Fibroblast of villous mesenchyme (primary cell): ENCODE results near the gene GSAP. TPM values are rescaled to one million over a fixed set of nuclear protein-coding genes. Genes with fewer than 3 reads are reported as not detected.
A peak's percentile ranks its signal among the peaks of the same experiment; 100 is the strongest.

Experiments
- DNase-seq: peaks from one replicate; pipeline ENCODE4 v3.0.0-alpha.2; 2010; ENCODE audit warnings: low read depth
- H3K4me3 ChIP-seq: 2 replicates; pipeline ENCODE4 v1.5.1; 2011; ENCODE audit warnings: low read depth, mild to moderate bottlenecking, low read length
- total RNA-seq: library from RNA; depleted of rRNA; stranded (reverse); fragments of >200 nt; gene quantifications from 2 replicates; pipeline ENCODE4 v1.2.3, GENCODE V29; 2012
- TF ChIP-seq, protein P1 (sequence below): IDR thresholded peaks from 2 replicates; pipeline ENCODE4 v1.5.1; 2012; ENCODE audit warnings: low read depth, mild to moderate bottlenecking, low read length; ENCODE audit not compliant: insufficient read depth

GSAP gene
- total RNA-seq, 1 donor, result 13.8 TPM

DNA sequence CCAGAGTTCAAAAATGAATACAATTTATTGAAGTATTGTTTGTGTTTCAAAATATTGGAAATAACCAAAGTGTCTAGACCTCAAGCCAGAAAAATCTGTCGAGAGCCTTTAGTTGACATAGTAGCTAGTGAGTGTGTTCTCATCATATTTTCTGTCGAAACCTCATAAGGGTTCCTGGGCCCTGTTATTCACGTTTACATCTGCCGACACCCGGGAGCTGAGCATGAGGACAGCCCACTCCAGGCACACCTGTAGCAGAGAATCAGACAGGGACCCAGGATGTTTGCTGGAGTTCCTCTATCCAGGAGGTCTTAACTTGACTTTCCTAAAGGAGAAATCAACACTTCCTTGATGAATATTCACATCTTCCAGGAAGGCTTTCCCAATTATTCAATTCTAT is 144.4 kb downstream of the GSAP start:
- TF ChIP-seq, protein P1, sequence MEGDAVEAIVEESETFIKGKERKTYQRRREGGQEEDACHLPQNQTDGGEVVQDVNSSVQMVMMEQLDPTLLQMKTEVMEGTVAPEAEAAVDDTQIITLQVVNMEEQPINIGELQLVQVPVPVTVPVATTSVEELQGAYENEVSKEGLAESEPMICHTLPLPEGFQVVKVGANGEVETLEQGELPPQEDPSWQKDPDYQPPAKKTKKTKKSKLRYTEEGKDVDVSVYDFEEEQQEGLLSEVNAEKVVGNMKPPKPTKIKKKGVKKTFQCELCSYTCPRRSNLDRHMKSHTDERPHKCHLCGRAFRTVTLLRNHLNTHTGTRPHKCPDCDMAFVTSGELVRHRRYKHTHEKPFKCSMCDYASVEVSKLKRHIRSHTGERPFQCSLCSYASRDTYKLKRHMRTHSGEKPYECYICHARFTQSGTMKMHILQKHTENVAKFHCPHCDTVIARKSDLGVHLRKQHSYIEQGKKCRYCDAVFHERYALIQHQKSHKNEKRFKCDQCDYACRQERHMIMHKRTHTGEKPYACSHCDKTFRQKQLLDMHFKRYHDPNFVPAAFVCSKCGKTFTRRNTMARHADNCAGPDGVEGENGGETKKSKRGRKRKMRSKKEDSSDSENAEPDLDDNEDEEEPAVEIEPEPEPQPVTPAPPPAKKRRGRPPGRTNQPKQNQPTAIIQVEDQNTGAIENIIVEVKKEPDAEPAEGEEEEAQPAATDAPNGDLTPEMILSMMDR, result no peak
- no peak for DNase-seq
- no peak overlapping the region for H3K4me3 ChIP-seq

DNA sequence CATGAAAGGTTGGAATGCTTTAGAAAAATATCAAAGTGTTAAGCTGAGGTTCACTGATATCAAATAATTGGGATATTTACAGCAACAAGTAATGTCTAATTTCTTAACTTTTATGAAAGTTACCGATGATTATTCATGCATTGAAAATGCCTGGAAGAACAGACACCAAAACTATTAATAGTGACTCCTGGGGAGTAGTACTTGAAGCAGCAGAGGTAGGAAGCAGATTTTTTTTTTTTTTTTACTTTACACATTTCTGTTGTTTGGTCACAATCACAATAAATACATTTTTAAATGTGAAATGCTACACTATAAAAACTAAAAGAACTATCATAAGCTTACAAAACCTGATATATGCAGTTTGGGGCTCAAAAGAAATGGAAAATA is 146.1 kb downstream of the GSAP start:
- DNase-seq, result no peak
- TF ChIP-seq, protein P1, result no peak
- no peak overlapping the region for H3K4me3 ChIP-seq

DNA sequence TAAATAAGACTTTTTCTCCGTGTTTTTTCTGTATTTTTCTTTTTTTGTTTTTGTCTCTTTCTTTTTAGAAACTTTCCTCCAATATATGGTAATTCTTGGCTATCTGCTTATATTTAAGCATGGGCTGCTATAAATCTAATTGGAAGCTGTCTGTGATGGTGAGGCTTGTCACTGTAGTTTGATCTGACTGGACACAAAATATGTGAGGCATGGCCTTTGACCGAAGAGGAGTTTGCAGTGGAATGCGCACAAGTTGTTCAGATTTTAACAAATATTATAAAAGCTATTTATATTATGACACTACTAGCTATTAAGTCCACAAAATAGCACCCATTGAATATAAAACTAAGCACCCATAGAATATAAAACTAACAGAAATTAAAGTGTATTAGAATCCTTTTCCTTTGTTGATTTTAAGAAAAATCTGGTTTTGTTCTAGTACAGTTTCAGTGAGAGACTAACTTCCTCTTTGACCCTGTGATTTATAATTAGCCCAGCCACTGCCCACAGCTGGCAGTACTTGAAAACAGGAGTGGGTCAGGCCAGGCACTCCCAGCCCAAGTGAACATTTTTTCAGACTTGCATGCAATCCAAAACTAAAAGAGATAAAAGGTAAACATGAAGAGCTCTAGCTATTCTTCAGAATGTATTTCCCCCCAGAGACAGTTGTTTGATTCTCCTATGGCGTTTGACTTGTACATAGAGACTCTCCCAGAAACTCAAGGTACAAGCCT is 146.6 kb downstream of the GSAP start:
- peak; percentile 42 for DNase-seq
- no peak overlapping the region for H3K4me3 ChIP-seq
- TF ChIP-seq, protein P1, result no peak

DNA sequence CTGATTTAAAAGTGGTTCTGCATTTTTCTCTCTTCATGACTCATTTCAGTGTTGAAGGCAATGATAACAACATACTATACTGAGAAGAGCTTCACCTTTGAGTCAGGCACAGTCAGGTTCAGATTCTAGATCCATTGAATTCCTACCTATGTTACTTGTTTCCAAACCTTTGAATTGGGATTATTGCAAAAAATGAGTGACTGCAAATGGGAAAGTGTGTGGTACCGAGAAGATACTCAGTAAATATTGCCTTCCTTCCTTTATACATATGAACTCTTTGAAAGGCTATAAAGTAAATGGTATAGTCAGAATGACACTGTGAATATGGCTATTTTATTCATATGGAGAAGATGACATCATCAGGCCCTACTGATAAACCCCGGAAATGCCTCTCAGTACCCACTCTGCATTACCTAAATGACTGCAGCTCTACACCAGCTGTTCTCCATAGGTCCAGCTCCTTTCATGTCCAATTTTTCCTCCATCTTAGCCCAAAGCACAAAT is 149.8 kb downstream of the GSAP start:
- H3K4me3 ChIP-seq, result no peak overlapping the region
- DNase-seq, result no peak
- TF ChIP-seq, protein P1, result no peak

DNA sequence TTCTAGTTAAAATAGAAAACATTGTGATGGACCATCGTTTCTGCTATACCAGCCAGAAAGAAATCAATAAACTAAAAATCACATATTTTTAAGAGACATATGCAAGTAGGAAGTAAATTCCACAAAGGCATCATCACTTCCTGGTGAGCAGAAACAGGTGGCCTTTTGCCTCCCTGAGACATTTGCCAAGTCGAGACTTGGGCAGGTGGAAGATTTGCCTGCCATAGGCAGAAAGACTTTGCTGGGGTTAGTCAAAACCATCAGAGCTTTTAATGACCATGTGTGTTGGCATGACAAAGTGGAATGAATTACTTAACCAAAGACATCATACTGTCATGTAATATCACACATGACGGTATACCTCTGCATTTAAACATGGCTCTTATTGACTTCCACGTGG is 150.5 kb downstream of the GSAP start:
- no peak overlapping the region for H3K4me3 ChIP-seq
- TF ChIP-seq, protein P1, result no peak
- DNase-seq, result no peak

DNA sequence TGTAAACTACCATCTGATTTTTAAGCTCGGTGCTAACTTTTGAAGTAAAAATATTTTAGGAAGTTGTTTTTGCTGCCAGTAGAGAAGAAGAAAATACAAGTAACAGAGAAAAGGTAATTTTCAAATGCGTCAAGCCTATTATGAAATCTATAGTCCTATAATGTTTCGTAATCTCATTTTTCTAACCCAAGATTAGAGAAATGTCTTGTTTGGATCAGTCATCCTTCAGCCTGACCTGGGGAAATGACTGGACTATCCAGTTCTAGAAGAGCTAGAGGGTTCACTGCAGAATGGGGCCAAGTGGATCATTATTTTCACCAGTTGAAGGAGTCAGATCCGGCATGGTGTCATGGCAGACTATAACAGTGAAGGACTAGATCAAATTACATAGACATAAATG is 153.8 kb downstream of the GSAP start:
- DNase-seq, result no peak
- TF ChIP-seq, protein P1, result no peak
- H3K4me3 ChIP-seq, result no peak overlapping the region

Other genes with a start within 250 kb of the GSAP start
- gene FGL2, start 216.5 kb downstream of the GSAP start, total RNA-seq, result 0.86 and 0.97 TPM in 2 replicates
- gene PTPN12, start 120.9 kb upstream of the GSAP start, total RNA-seq, result 53.8 and 78.6 TPM in 2 replicates